Smooth muscle cell (in vitro differentiated cells): ENCODE data around the gene HNRNPA3. TPM values are rescaled to one million over a fixed set of nuclear protein-coding genes. Genes with fewer than 3 reads are reported as not detected.
A peak's percentile ranks its signal among the peaks of the same experiment; 100 is the strongest.

ENCODE experiments used
- DNase-seq: peaks from one replicate; lab custom pipeline; 2025; ENCODE audit not compliant: unreplicated experiment; lab: John Stamatoyannopoulos, UW
- H2AFZ ChIP-seq: fragments of 200-600 bp; sonication (generic); 2 replicates; pipeline ENCODE4 v1.6.0; 2016; ENCODE audit warnings: antibody characterized with exemption, low read depth, mild to moderate bottlenecking
- H3F3A ChIP-seq: fragments of 200-600 bp; sonication (generic); 2 replicates; pipeline ENCODE4 v1.6.0; 2017; ENCODE audit warnings: antibody characterized with exemption, low read depth
- H3K27ac ChIP-seq: fragments of 200-600 bp; sonication (generic); 2 replicates; pipeline ENCODE4 v1.5.1; 2016; ENCODE audit warnings: low read depth, mild to moderate bottlenecking
- H3K27me3 ChIP-seq: fragments of 200-600 bp; sonication (generic); 2 replicates; pipeline ENCODE4 v1.6.1; 2016; ENCODE audit warnings: low read depth, mild to moderate bottlenecking
- H3K36me3 ChIP-seq: fragments of 200-600 bp; sonication (generic); 2 replicates; pipeline ENCODE4 v1.5.1; 2016; ENCODE audit warnings: low read depth
- H3K4me1 ChIP-seq: fragments of 200-600 bp; sonication (generic); 2 replicates; pipeline ENCODE4 v1.5.1; 2016; ENCODE audit warnings: low read depth
- H3K4me2 ChIP-seq: fragments of 200-600 bp; sonication (generic); 2 replicates; pipeline ENCODE4 v1.6.0; 2016; ENCODE audit warnings: mild to moderate bottlenecking
- H3K4me3 ChIP-seq: fragments of 200-600 bp; sonication (generic); 2 replicates; pipeline ENCODE4 v1.5.1; 2016; ENCODE audit warnings: mild to moderate bottlenecking
- H3K79me2 ChIP-seq: fragments of 200-600 bp; sonication (generic); 2 replicates; pipeline ENCODE4 v1.6.0; 2016; ENCODE audit warnings: low read depth, mild to moderate bottlenecking
- H3K9ac ChIP-seq: fragments of 200-600 bp; sonication (generic); 2 replicates; pipeline ENCODE4 v1.6.0; 2016; ENCODE audit warnings: low read depth
- H3K9me3 ChIP-seq: fragments of 200-600 bp; sonication (generic); replicated peaks from 2 replicates; pipeline ENCODE4 v1.5.1; 2016; ENCODE audit warnings: low read depth
- H4K20me1 ChIP-seq: fragments of 200-600 bp; sonication (generic); 2 replicates; pipeline ENCODE4 v1.6.0; 2016; ENCODE audit warnings: low read depth
- CTCF ChIP-seq: fragments of 200-600 bp; sonication (generic); IDR thresholded peaks from 2 replicates; pipeline ENCODE4 v1.5.1; 2017; ENCODE audit warnings: borderline replicate concordance, mild to moderate bottlenecking, antibody characterized with exemption; ENCODE audit not compliant: insufficient read depth, poor library complexity, severe bottlenecking
- WGBS: methylation state at CpG from one replicate; pipeline ENCODE4 v1.1.7; 2016; ENCODE audit warnings: low lambda C conversion rate; 5-methylcytosine and 5-hydroxymethylcytosine counted together
- polyA plus RNA-seq: library from polyadenylated mRNA; unstranded; fragments of >200 nt; fragmentation: Nextera tagmentation; extraction: Ambion mirVana; gene quantifications from 2 replicates; pipeline ENCODE4 v1.2.1, GENCODE V29; 2016
- total RNA-seq: library from RNA; depleted of rRNA; stranded (reverse); fragments of >200 nt; gene quantifications from 2 replicates; pipeline ENCODE4 v1.2.3, GENCODE V29; 2014

HNRNPA3 gene
- total and polyA plus RNA-seq, 2 experiments from 2014 or later = 40.3 to 55.8 TPM

GRCh38 chr2:177201919-177202346, 10.7 kb upstream of the HNRNPA3 start:
- H3K9me3 ChIP-seq = no peaks in the 10 kb centered on the region
- H3F3A ChIP-seq = no peaks in the 10 kb centered on the region
- no peaks in the 10 kb centered on the region for H3K36me3 ChIP-seq
- no peak for DNase-seq
- H4K20me1 ChIP-seq = no peaks in the 10 kb centered on the region
- no peaks in the 10 kb centered on the region for H3K79me2 ChIP-seq
- TF ChIP-seq CTCF = no peak
- WGBS = 71% methylated on average over 3 of the region's 3 CpGs
- H2AFZ ChIP-seq = no peak overlapping the region
- H3K4me2 ChIP-seq = no peak overlapping the region
- H3K4me1 ChIP-seq = peaks cover 3% of the 10 kb centered on the region
- H3K27ac ChIP-seq = no peak overlapping the region
- H3K4me3 ChIP-seq = no peak overlapping the region
- H3K27me3 ChIP-seq = no peaks in the 10 kb centered on the region
- H3K9ac ChIP-seq = no peak overlapping the region

- H3K27ac ChIP-seq = no peak overlapping the region
- no peak for DNase-seq
- H4K20me1 ChIP-seq = no peaks in the 10 kb centered on the region
Measured at GRCh38 chr2:177204417-177204816, 8.2 kb upstream of the HNRNPA3 start.

GRCh38 chr2:177207101-177207500, 5.5 kb upstream of the HNRNPA3 start:
- WGBS = 78% methylated on average over 2 of the region's 2 CpGs
- Histone ChIP-seq H3K27me3 (no peaks in the 10 kb centered on the region), H3K79me2 (peaks cover 10% of the 10 kb centered on the region), H3K4me3 (no peak overlapping the region), H3K9ac (no peak overlapping the region), H3F3A (no peaks in the 10 kb centered on the region), H3K4me2 (no peak overlapping the region), H3K9me3 (no peaks in the 10 kb centered on the region), H3K27ac (no peak overlapping the region), H3K36me3 (no peaks in the 10 kb centered on the region), H2AFZ (no peak overlapping the region), H3K4me1 (peaks cover 14% of the 10 kb centered on the region), H4K20me1 (no peaks in the 10 kb centered on the region)
- no peak for TF ChIP-seq CTCF
- DNase-seq = no peak

More at GRCh38 chr2:177204417-177204816, 8.2 kb upstream of the HNRNPA3 start:
- Histone ChIP-seq H3K27me3 (no peaks in the 10 kb centered on the region), H3K36me3 (no peaks in the 10 kb centered on the region), H3F3A (no peaks in the 10 kb centered on the region), H2AFZ (no peak overlapping the region), H3K4me3 (no peak overlapping the region), H3K4me2 (no peak overlapping the region), H3K9me3 (no peaks in the 10 kb centered on the region), H3K79me2 (no peaks in the 10 kb centered on the region), H3K9ac (no peak overlapping the region), H3K4me1 (peaks cover 3% of the 10 kb centered on the region)
- 81% methylated on average over 3 of the region's 3 CpGs for WGBS
- TF ChIP-seq CTCF = no peak

GRCh38 chr2:177211169-177211568, 1.4 kb upstream of the HNRNPA3 start:
- Histone ChIP-seq H3K79me2 (peaks cover 40% of the 10 kb centered on the region), H3K27ac (peak overlapping the region; percentile 98), H2AFZ (no peak overlapping the region), H3K4me3 (peak overlapping the region; percentile 59), H3K9me3 (no peaks in the 10 kb centered on the region), H3K9ac (peak overlapping the region; percentile 96), H4K20me1 (peaks cover 29% of the 10 kb centered on the region), H3K36me3 (peaks cover under 1% of the 10 kb centered on the region), H3K4me1 (peaks cover 22% of the 10 kb centered on the region), H3K27me3 (no peaks in the 10 kb centered on the region), H3F3A (peaks cover 11% of the 10 kb centered on the region), H3K4me2 (peak overlapping the region; percentile 83)
- no peak for DNase-seq
- WGBS = 81% methylated on average over 7 of the region's 7 CpGs
- no peak for TF ChIP-seq CTCF
